Central memory CD8-positive, alpha-beta T cell (primary cell): ENCODE data around the gene PAPPA.

Experiments
- ATAC-seq: fragments of 150-1000 bp; cut with Tn5 transposase; replicated peaks from 2 replicates; pipeline ENCODE4 v1.10.0; 2022; ENCODE audit warnings: mild to moderate bottlenecking, moderate FRiP score, moderate number of reproducible peaks; ENCODE audit not compliant: poor library complexity, severe bottlenecking; ENCODE audit errors: extremely low read depth
- DNase-seq, 2 donors: peaks; one replicate each; pipeline ENCODE4 v3.0.0; 2021; ENCODE audit warnings: low spot score in 2 of 2
- H3K27ac Mint-ChIP-seq: one replicate; pipeline ENCODE4 v1.8.0; 2022; ENCODE audit warnings: low read depth, mild to moderate bottlenecking, moderate library complexity, mixed read lengths
- H3K27me3 Mint-ChIP-seq: one replicate; pipeline ENCODE4 v1.8.0; 2022; ENCODE audit warnings: mixed read lengths
- H3K36me3 Mint-ChIP-seq: one replicate; pipeline ENCODE4 v1.8.0; 2022; ENCODE audit warnings: mild to moderate bottlenecking, moderate library complexity, mixed read lengths; ENCODE audit not compliant: insufficient read depth
- H3K4me1 Mint-ChIP-seq: one replicate; pipeline ENCODE4 v1.8.0; 2022; ENCODE audit warnings: mixed read lengths
- H3K4me3 Mint-ChIP-seq: one replicate; pipeline ENCODE4 v1.8.0; 2022; ENCODE audit warnings: mild to moderate bottlenecking, moderate library complexity, mixed read lengths
- H3K9me3 Mint-ChIP-seq: one replicate; pipeline ENCODE4 v1.8.0; 2022; ENCODE audit warnings: mixed read lengths

PAPPA gene

GRCh38 chr9:116202219-116202912 is 48.8 kb downstream of the PAPPA start:
- Mint-ChIP-seq H3K4me1 (no peaks in the 10 kb centered on the region), H3K27ac (no peak overlapping the region), H3K36me3 (no peaks in the 10 kb centered on the region), H3K4me3 (no peak overlapping the region), H3K27me3 (no peaks in the 10 kb centered on the region), H3K9me3 (peaks cover 6% of the 10 kb centered on the region)
- no peak for ATAC-seq
- DNase-seq: no peak

GRCh38 chr9:116204252-116204882 is 50.8 kb downstream of the PAPPA start:
- Mint-ChIP-seq H3K9me3 (peaks cover 10% of the 10 kb centered on the region), H3K4me1 (no peaks in the 10 kb centered on the region), H3K27me3 (no peaks in the 10 kb centered on the region), H3K4me3 (no peak overlapping the region), H3K36me3 (no peaks in the 10 kb centered on the region), H3K27ac (no peak overlapping the region)
- DNase-seq: no peak
- no peak for ATAC-seq

- Mint-ChIP-seq H3K36me3 (no peaks in the 10 kb centered on the region), H3K9me3 (peaks cover 10% of the 10 kb centered on the region), H3K4me1 (no peaks in the 10 kb centered on the region), H3K27ac (no peak overlapping the region), H3K27me3 (no peaks in the 10 kb centered on the region), H3K4me3 (no peak overlapping the region)
- ATAC-seq (no peak), DNase-seq (no peak)
Observed at GRCh38 chr9:116207371-116208111, 54.0 kb downstream of the PAPPA start.

- Mint-ChIP-seq H3K36me3 (no peaks in the 10 kb centered on the region), H3K4me3 (no peak overlapping the region), H3K27me3 (no peaks in the 10 kb centered on the region), H3K9me3 (peaks cover 10% of the 10 kb centered on the region), H3K4me1 (no peaks in the 10 kb centered on the region), H3K27ac (no peak overlapping the region)
- no peak for DNase-seq
- no peak for ATAC-seq
Observed at GRCh38 chr9:116208417-116209232, 55.0 kb downstream of the PAPPA start.

DNA sequence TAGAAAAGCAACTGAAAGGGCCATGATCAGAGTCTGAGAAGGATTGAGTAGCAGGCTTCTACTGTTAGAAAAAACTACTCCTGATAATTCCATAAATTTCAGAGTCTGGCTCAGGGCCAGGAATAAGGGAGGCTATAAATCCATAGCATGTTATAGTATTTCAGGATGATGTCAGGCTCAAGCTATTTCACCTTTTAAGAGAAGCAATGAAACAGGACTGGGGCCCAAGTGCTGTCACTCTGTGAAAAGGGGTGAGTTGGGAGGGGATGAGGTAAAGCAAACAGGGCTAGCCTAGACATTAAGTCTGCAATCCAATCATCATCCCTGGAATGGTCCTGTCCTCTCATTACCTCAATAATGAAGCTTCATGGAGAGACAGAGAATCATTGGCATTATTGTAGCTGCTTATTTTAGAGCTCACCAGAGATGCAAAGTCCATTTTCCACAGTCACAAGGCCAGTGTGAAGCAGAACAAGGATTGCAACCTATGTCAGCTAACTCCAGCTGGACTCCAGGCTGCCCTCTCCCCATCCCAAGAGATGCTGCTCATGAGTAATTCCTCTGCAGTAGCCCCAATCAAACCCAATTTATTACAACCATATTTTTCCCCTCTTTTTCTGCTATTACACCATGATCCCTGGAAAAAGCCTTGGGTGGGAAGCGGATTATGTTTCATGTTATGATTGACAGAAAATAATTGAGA is 56.0 kb downstream of the PAPPA start:
- ATAC-seq (no peak), DNase-seq (no peak)
- Mint-ChIP-seq H3K27me3 (no peaks in the 10 kb centered on the region), H3K36me3 (no peaks in the 10 kb centered on the region), H3K9me3 (peaks cover 10% of the 10 kb centered on the region), H3K4me3 (no peak overlapping the region), H3K27ac (no peak overlapping the region), H3K4me1 (no peaks in the 10 kb centered on the region)

DNA sequence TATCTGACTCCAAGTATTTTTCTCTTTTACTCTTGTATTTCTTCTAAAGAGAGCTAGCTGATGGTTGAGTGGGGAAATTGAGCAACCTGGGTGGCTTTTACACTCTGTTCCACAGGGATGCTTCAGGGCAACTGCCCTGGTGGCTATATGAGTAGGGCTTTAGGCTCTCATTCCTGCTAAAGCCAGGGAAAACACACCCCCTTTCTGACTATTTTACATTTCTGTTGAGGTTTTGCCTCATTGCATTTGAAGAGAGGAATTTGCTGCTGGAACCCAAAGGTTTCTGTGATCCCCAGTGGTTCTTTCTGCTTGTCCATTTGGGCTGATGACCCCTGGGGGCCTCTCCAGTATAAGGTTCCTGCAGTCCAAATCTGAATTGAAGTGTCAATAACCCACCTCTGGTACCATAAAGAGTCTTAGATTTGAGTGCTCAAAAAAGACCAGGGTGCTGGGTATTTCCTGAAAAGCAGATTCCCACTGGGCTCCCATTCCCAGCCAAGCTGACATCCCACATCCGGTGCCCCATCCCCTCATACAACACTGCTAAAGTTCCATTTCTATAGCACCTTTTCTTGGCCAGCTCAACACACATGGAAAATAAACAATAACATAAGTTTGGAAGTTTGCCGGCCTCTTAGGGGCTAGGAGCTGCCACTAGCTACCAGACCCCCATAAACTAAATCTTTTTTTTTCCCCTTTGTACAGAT is 59.5 kb downstream of the PAPPA start:
- H3K4me3 Mint-ChIP-seq: no peak overlapping the region
- no peaks in the 10 kb centered on the region for H3K9me3 Mint-ChIP-seq
- DNase-seq: no peak
- H3K27ac Mint-ChIP-seq: no peak overlapping the region
- no peaks in the 10 kb centered on the region for H3K27me3 Mint-ChIP-seq
- no peak for ATAC-seq
- H3K36me3 Mint-ChIP-seq: no peaks in the 10 kb centered on the region
- H3K4me1 Mint-ChIP-seq: no peaks in the 10 kb centered on the region

- H3K4me3 Mint-ChIP-seq: no peak overlapping the region
- ATAC-seq (no peak), DNase-seq (no peak)
- no peaks in the 10 kb centered on the region for H3K4me1 Mint-ChIP-seq
- H3K27ac Mint-ChIP-seq: no peak overlapping the region
- H3K9me3 Mint-ChIP-seq: no peaks in the 10 kb centered on the region
- no peaks in the 10 kb centered on the region for H3K36me3 Mint-ChIP-seq
- H3K27me3 Mint-ChIP-seq: no peaks in the 10 kb centered on the region
Observed at GRCh38 chr9:116213693-116214047, 60.1 kb downstream of the PAPPA start.

- no peaks in the 10 kb centered on the region for H3K4me1 Mint-ChIP-seq
- H3K4me3 Mint-ChIP-seq: no peak overlapping the region
- H3K36me3 Mint-ChIP-seq: no peaks in the 10 kb centered on the region
- no peaks in the 10 kb centered on the region for H3K27me3 Mint-ChIP-seq
- DNase-seq: no peak
- ATAC-seq: no peak
- no peak overlapping the region for H3K27ac Mint-ChIP-seq
- H3K9me3 Mint-ChIP-seq: peaks cover 13% of the 10 kb centered on the region
Observed at GRCh38 chr9:116218399-116218798, 64.8 kb downstream of the PAPPA start.

GRCh38 chr9:116219686-116220085 is 66.1 kb downstream of the PAPPA start:
- no peaks in the 10 kb centered on the region for H3K36me3 Mint-ChIP-seq
- ATAC-seq (no peak), DNase-seq (no peak)
- no peak overlapping the region for H3K27ac Mint-ChIP-seq
- peaks cover 13% of the 10 kb centered on the region for H3K9me3 Mint-ChIP-seq
- H3K4me3 Mint-ChIP-seq: no peak overlapping the region
- no peaks in the 10 kb centered on the region for H3K27me3 Mint-ChIP-seq
- H3K4me1 Mint-ChIP-seq: no peaks in the 10 kb centered on the region

GRCh38 chr9:116223926-116224325 is 70.3 kb downstream of the PAPPA start:
- H3K4me1 Mint-ChIP-seq: no peaks in the 10 kb centered on the region

DNA sequence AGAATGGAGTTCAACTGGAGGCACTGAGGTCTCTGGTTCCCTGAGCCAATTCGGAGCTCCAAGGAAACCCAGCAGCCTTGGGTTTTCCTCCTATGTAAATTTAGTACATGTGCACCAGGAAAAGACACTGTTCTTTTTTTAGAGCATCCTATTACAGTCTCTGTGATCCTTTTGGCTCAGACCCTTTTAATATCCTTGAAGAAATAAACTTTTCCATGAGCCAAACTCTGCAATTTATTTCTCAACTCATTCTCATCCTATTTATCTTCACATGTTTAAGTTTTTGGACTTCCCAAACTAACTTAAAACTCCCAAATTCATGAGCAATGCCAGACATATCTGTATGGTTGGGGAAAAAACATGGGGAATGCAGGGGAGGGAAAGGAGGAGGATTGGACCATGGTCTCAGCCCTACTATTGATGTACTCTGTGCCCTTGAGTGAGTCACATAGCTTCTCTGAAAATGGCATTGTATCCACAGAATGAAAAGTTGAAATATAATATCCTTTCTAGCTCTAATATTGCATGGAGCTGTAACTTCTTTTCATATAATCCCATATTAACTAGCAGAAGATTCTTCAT is 76.6 kb downstream of the PAPPA start:
- Mint-ChIP-seq H3K4me1 (no peaks in the 10 kb centered on the region), H3K9me3 (peaks cover 6% of the 10 kb centered on the region), H3K27ac (no peak overlapping the region), H3K4me3 (no peak overlapping the region), H3K36me3 (no peaks in the 10 kb centered on the region), H3K27me3 (no peaks in the 10 kb centered on the region)
- ATAC-seq (no peak), DNase-seq (no peak)

More at GRCh38 chr9:116223926-116224325, 70.3 kb downstream of the PAPPA start:
- Mint-ChIP-seq H3K9me3 (peaks cover 18% of the 10 kb centered on the region), H3K4me3 (no peak overlapping the region), H3K36me3 (no peaks in the 10 kb centered on the region), H3K27me3 (no peaks in the 10 kb centered on the region), H3K27ac (no peak overlapping the region)
- ATAC-seq (no peak), DNase-seq (no peak)
